Lung (tissue), 12 donors: Measurements from ENCODE around the gene PARP16. TPM values are rescaled to one million over a fixed set of nuclear protein-coding genes. Genes with fewer than 3 reads are reported as not detected.

Experiments
- ATAC-seq: fragments of 200-7000 bp; cut with Tn5 transposase; one replicate; pipeline ENCODE4 v1.9.1; 2020; ENCODE audit warnings: moderate number of reproducible peaks; ENCODE audit not compliant: insufficient read depth, low FRiP score
- DNase-seq, 3 donors: peaks; one replicate each; pipeline ENCODE4 v3.0.0-alpha.2; 2013 to 2017
- H3K27ac ChIP-seq, 2 donors: one replicate each; pipeline ENCODE4 v1.5.1; 2013; ENCODE audit warnings: mild to moderate bottlenecking in 2 of 2, moderate library complexity in 2 of 2, control low read depth in 1 of 2, inconsistent platforms in 1 of 2, low read depth in 1 of 2, low read length in 1 of 2
- H3K27me3 ChIP-seq, 3 donors: one replicate each; pipeline ENCODE4 v1.5.1; 2013; ENCODE audit warnings: low read length in 2 of 3; ENCODE audit not compliant: control insufficient read depth in 3 of 3, insufficient read depth in 3 of 3
- H3K36me3 ChIP-seq, 4 donors: one replicate each; pipeline ENCODE4 v1.5.1; 2013; ENCODE audit warnings: low read length in 4 of 4, mild to moderate bottlenecking in 1 of 4, moderate library complexity in 1 of 4; ENCODE audit not compliant: control insufficient read depth in 4 of 4, insufficient read depth in 4 of 4
- H3K4me1 ChIP-seq, 5 donors: one replicate each; pipeline ENCODE4 v1.5.1; 2013; ENCODE audit warnings: low read length in 5 of 5, mild to moderate bottlenecking in 2 of 5, moderate library complexity in 1 of 5; ENCODE audit not compliant: control insufficient read depth in 5 of 5, insufficient read depth in 5 of 5
- H3K4me3 ChIP-seq: one replicate; pipeline ENCODE4 v1.5.1; 2013; ENCODE audit warnings: mild to moderate bottlenecking, control low read depth, moderate library complexity
- H3K9ac ChIP-seq, 2 donors: one replicate each; pipeline ENCODE4 v1.5.1; 2013; ENCODE audit warnings: low read length in 2 of 2, control low read depth in 1 of 2; ENCODE audit not compliant: insufficient read depth in 1 of 2
- H3K9me3 ChIP-seq, 4 donors: one replicate each; pipeline ENCODE4 v1.5.1; 2013; ENCODE audit warnings: low read length in 3 of 4, mild to moderate bottlenecking in 1 of 4, moderate library complexity in 1 of 4; ENCODE audit not compliant: control insufficient read depth in 4 of 4, insufficient read depth in 3 of 4
- WGBS, 2 donors: extraction: QIAGEN DNeasy Blood & Tissue Kit; methylation state at CpG; one replicate each; pipeline ENCODE4 v1.1.7; 2013; 5-methylcytosine and 5-hydroxymethylcytosine counted together
- polyA plus RNA-seq, 2 donors: library from polyadenylated mRNA; stranded (reverse); fragments of 200-250 nt; gene quantifications; one replicate each; pipeline ENCODE4 v1.2.1, GENCODE V29; 2013
- total RNA-seq, 2 donors: library from RNA; depleted of rRNA in 1 of 2; stranded (reverse); fragments of >200 nt in 1 of 2; gene quantifications; one replicate each; pipeline ENCODE4 v1.2.1, GENCODE V29; 2014 to 2021
- TF ChIP-seq, protein P1 (sequence below): IDR thresholded peaks from 2 replicates; pipeline ENCODE4 v1.5.1; 2012; ENCODE audit warnings: mild to moderate bottlenecking; ENCODE audit errors: control extremely low read depth, extremely low read depth
- donor health status: control.
- donor health status: control.
- donor health status: Bipolar disorder and iron deficiency.
- donor health status: healthy.
- donor health status: DM: yes; HTN: yes; CAD: no.

The PARP16 gene
- total and polyA plus RNA-seq, 4 donors, result 4.6 to 7.7 (median 6.3) TPM

DNA sequence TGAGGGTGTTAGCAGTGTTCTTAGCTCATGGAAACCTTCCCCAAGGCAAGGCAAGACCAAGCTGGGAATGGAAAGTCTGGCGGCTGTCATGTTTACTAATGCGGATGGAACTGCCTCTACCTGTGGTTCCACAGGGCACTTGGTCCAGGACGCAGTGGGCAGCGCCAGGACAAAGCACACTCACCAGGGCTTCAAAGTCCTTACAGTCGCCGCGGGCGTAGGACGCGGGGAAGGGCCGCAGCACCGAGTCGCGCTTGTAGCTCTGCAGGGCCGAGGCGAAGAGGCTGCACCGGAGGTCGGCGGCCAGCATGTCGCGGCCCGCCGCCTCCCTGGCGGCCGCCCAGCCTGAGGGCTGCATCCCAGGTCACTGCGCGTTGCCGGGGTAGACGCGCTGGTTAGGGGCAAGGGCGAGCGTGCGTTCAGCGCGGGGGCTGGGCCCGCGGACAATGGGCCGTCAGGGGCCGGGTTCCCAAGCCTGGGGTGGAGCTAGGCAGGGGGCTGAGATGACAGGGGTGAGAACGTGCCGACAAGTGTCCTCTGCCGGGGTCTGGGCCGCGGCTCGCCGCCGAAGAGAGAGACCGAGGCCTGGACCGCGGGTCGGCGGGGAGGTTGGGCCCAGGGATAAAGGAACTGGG lies 497 bp downstream of the PARP16 start:
- peak; percentile 56 to 64 (median 61) for DNase-seq
- Histone ChIP-seq H3K4me3 (peak overlapping the region; percentile 59), H3K9me3 (no peaks in the 10 kb centered on the region), H3K36me3 (peaks cover 0 to 5% (median 1%) of the 10 kb centered on the region in 4 donors), H3K4me1 (peaks cover 0 to 13% (median 3%) of the 10 kb centered on the region in 5 donors), H3K9ac (peak overlapping the region; percentile 67 to 74), H3K27ac (peak overlapping the region; percentile 89 to 95), H3K27me3 (no peaks in the 10 kb centered on the region)
- TF ChIP-seq, protein P1, sequence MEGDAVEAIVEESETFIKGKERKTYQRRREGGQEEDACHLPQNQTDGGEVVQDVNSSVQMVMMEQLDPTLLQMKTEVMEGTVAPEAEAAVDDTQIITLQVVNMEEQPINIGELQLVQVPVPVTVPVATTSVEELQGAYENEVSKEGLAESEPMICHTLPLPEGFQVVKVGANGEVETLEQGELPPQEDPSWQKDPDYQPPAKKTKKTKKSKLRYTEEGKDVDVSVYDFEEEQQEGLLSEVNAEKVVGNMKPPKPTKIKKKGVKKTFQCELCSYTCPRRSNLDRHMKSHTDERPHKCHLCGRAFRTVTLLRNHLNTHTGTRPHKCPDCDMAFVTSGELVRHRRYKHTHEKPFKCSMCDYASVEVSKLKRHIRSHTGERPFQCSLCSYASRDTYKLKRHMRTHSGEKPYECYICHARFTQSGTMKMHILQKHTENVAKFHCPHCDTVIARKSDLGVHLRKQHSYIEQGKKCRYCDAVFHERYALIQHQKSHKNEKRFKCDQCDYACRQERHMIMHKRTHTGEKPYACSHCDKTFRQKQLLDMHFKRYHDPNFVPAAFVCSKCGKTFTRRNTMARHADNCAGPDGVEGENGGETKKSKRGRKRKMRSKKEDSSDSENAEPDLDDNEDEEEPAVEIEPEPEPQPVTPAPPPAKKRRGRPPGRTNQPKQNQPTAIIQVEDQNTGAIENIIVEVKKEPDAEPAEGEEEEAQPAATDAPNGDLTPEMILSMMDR, result no peak
- peak; percentile 50 for ATAC-seq
- WGBS, 2 donors, result 1% methylated on average over 45 to 52 of the region's 52 CpGs

DNA sequence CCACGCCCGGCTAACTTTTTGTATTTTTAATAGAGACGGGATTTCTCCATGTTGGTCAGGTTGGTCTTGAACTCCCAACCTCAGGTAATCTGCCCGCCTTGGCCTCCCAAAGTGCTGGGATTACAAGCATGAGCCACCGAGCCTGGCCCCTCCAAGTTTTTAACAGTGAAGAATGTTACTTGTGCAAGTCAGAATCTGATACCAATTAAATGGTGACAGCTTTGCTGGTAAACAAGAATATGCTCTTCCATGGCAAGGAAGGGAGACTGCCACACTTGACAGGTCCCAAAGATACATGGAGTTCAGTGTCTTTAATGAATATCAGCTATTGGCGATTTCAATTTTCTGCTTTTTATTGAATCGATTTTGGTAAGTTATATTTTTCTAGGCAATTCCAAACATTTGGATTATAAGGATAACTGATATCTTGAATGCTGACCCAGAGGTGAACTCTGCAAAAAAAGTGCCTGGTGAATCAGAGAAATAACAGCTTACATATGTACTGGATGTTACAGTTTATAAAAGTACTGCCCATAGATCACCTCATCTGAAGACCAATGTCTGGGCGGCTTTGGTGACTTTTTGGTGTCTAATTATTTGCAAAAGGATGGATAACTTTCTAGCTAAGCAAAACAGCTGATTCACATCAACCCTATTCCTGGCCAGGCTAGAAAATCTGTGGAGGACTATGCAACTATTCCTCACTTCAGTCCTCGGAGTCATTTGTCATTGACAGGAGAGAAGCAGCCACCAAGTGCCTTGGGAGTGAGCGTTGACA lies 1.2 kb downstream of the PARP16 start:
- Histone ChIP-seq H3K4me3 (no peak overlapping the region), H3K36me3 (peaks cover 0 to 5% (median 1%) of the 10 kb centered on the region in 4 donors), H3K27me3 (no peaks in the 10 kb centered on the region), H3K4me1 (peaks cover 0 to 13% (median 3%) of the 10 kb centered on the region in 5 donors), H3K9ac (peak overlapping the region; percentile 67 to 74), H3K27ac (peak overlapping the region; percentile 89 to 95), H3K9me3 (no peaks in the 10 kb centered on the region)
- TF ChIP-seq, protein P1, result no peak
- 71 to 73% methylated on average over 10 of the region's 10 CpGs for WGBS, 2 donors
- DNase-seq, result no peak
- no peak for ATAC-seq

DNA sequence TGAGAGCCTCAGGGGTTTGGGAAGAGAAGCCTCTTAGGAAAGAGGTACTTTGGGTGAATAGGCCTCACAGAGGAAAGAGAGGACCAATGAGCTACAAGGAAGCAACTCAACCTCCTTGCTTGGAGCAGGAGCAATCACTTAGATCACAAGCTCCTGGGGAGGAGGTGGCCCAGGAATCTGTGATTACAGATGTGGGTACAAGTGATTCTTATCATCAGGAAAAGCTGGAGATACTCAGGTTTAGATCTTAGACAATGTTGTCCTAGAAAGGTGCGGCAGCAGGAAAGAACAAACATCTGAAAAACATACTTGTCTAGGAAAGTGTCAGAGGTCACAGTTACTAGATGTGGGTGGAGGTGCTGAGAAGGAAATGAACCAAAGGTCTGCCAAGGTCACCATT lies 8.2 kb downstream of the PARP16 start:
- H3K9ac ChIP-seq, result no peak overlapping the region
- DNase-seq, result no peak
- H3K36me3 ChIP-seq, result peaks cover 0 to 10% (median 3%) of the 10 kb centered on the region in 4 donors
- H3K4me3 ChIP-seq, result no peak overlapping the region
- H3K4me1 ChIP-seq, result peaks cover 0 to 10% (median 0%) of the 10 kb centered on the region in 5 donors
- no peak overlapping the region for H3K27ac ChIP-seq
- no peak for ATAC-seq
- TF ChIP-seq, protein P1, result no peak
- 47 to 76% methylated on average over 1 of the region's 1 CpG for WGBS, 2 donors
- H3K9me3 ChIP-seq, result no peaks in the 10 kb centered on the region
- no peaks in the 10 kb centered on the region for H3K27me3 ChIP-seq
